Keratinocyte (primary cell): ENCODE measurements around the gene ADGRB3. TPM values are rescaled to one million over a fixed set of nuclear protein-coding genes. Genes with fewer than 3 reads are reported as not detected.

ENCODE experiments used
- DNase-seq: peaks from one replicate; pipeline ENCODE4 v3.0.0-alpha.2; 2011; ENCODE audit warnings: low read depth, missing footprints, low spot score
- FAIRE-seq: peaks from 2 replicates; lab custom pipeline; 2011; peaks lifted over from hg19 to GRCh38; lab: Jason Lieb, UNC
- H2AFZ ChIP-seq: 2 replicates; pipeline ENCODE4 v1.6.0; 2012; ENCODE audit warnings: low read length, control low read depth, inconsistent platforms; ENCODE audit not compliant: control insufficient read depth
- H3K27ac ChIP-seq: 2 replicates; pipeline ENCODE4 v1.5.1; 2011; ENCODE audit warnings: low read length; ENCODE audit not compliant: control insufficient read depth, insufficient read depth
- H3K27me3 ChIP-seq: 3 replicates; pipeline ENCODE4 v1.6.0; 2011; ENCODE audit warnings: low read length; ENCODE audit not compliant: control insufficient read depth, insufficient read depth; ENCODE audit errors: extremely low read depth
- H3K36me3 ChIP-seq, 2 experiments: 2 replicates in 1 of 2; 3 replicates in 1 of 2; pipeline ENCODE4 v1.5.1; 2011; ENCODE audit warnings: low read length in 2 of 2, mild to moderate bottlenecking in 1 of 2; ENCODE audit not compliant: control insufficient read depth in 2 of 2, insufficient read depth in 2 of 2; ENCODE audit errors: extremely low read depth in 1 of 2
- H3K4me1 ChIP-seq: 3 replicates; pipeline ENCODE4 v1.5.1; 2011; ENCODE audit warnings: low read length; ENCODE audit not compliant: control insufficient read depth, insufficient read depth; ENCODE audit errors: extremely low read depth
- H3K4me2 ChIP-seq: 3 replicates; pipeline ENCODE4 v1.6.0; 2011; ENCODE audit warnings: low read depth, low read length; ENCODE audit not compliant: control insufficient read depth, insufficient read depth; ENCODE audit errors: extremely low read depth
- H3K4me3 ChIP-seq, 3 experiments: fragments of 200-600 bp in 1 of 3; sonication (generic) in 1 of 3; 2 replicates in 2 of 3; 3 replicates in 1 of 3; pipeline ENCODE4 v1.5.1; 2011 to 2016; ENCODE audit warnings: low read length in 3 of 3, mild to moderate bottlenecking in 3 of 3, control low read depth in 2 of 3, inconsistent platforms in 1 of 3, low read depth in 1 of 3, mixed read lengths in 1 of 3, mixed run types in 1 of 3, moderate library complexity in 1 of 3; ENCODE audit not compliant: control insufficient read depth in 2 of 3, insufficient read depth in 2 of 3; ENCODE audit errors: extremely low read depth in 1 of 3
- H3K79me2 ChIP-seq: 2 replicates; pipeline ENCODE4 v1.6.0; 2012; ENCODE audit warnings: low read length; ENCODE audit not compliant: control insufficient read depth, insufficient read depth
- H3K9ac ChIP-seq: 3 replicates; pipeline ENCODE4 v1.6.0; 2011; ENCODE audit warnings: low read length; ENCODE audit not compliant: control insufficient read depth, insufficient read depth; ENCODE audit errors: extremely low read depth
- H3K9me1 ChIP-seq: 3 replicates; pipeline ENCODE4 v1.6.0; 2011; ENCODE audit warnings: low read length; ENCODE audit not compliant: control insufficient read depth, insufficient read depth; ENCODE audit errors: extremely low read depth
- H3K9me3 ChIP-seq: 2 replicates; pipeline ENCODE4 v1.5.1; 2012; ENCODE audit warnings: low read depth, low read length; ENCODE audit not compliant: control insufficient read depth
- H4K20me1 ChIP-seq: 3 replicates; pipeline ENCODE4 v1.6.0; 2011; ENCODE audit warnings: low read length; ENCODE audit not compliant: control insufficient read depth, insufficient read depth; ENCODE audit errors: extremely low read depth
- CTCF ChIP-seq, 3 experiments: IDR thresholded peaks in 1 of 3; conservative IDR thresholded peaks in 1 of 3; optimal IDR thresholded peaks in 1 of 3; 2 replicates in 2 of 3; 3 replicates in 1 of 3; pipeline versions ENCODE3 to v1.5.1; 2011; ENCODE audit warnings: low read length in 3 of 3, mild to moderate bottlenecking in 3 of 3, moderate library complexity in 2 of 3, control low read depth in 1 of 3, inconsistent platforms in 1 of 3; ENCODE audit not compliant: insufficient read depth in 2 of 3; ENCODE audit errors: extremely low read depth in 1 of 3
- EZH2 ChIP-seq: IDR thresholded peaks from one replicate; pipeline ENCODE4 v1.6.1; 2012; ENCODE audit warnings: inconsistent platforms, mild to moderate bottlenecking, low read length, moderate library complexity
- dilution Hi-C: fragments of 300-500 bp; cut with MboI; formaldehyde crosslinking; loops from one replicate; pipeline ENCODE4 v1.7.0; 2020; ENCODE audit warnings: low sequenced_read_pairs; ENCODE audit not compliant: extremely low pct_ligation_motif_present
- polyA plus RNA-seq, 5 experiments: library from polyadenylated mRNA; depleted of rRNA in 3 of 5; stranded (reverse) in 3 of 5; stranded (forward) in 1 of 5; unstranded in 1 of 5; fragments of >200 nt; gene quantifications; 1 replicate in 1 of 5; 2 replicates in 3 of 5; 3 replicates in 1 of 5; pipeline versions ENCODE4 v1.2.1 to v1.2.3, GENCODE V29; 2011 to 2012; ENCODE audit warnings: missing spikeins in 2 of 5, low read depth in 1 of 5, low replicate concordance in 1 of 5

The ADGRB3 gene
- polyA plus RNA-seq, 1 donor (not counting 4 experiments of a cell fraction or from before 2014, with no cell fraction given), result not detected

GRCh38 chr6:68951270-68951669 is 316.2 kb downstream of the ADGRB3 start:
- dilution Hi-C loops, result no loop called here
- H3K4me2 ChIP-seq, result no peak overlapping the region
- H3K4me3 ChIP-seq, result no peak overlapping the region
- H3K9me1 ChIP-seq, result no peaks in the 10 kb centered on the region
- TF ChIP-seq CTCF (optimal IDR thresholded peaks at IDR 0.05 in 1 of 3, IDR thresholded peaks at IDR 0.05 in 1 of 3, conservative IDR thresholded peaks at IDR 0.05 in 1 of 3; ENCODE audit: extremely low read depth in 1 of 3, insufficient read depth in 2 of 3, low read length in 3 of 3), result no peak
- no peaks in the 10 kb centered on the region for H3K4me1 ChIP-seq
- H3K27me3 ChIP-seq, result no peaks in the 10 kb centered on the region
- no peak overlapping the region for H3K9ac ChIP-seq
- H4K20me1 ChIP-seq, result no peaks in the 10 kb centered on the region
- H3K36me3 ChIP-seq, result no peaks in the 10 kb centered on the region
- H3K9me3 ChIP-seq, result no peaks in the 10 kb centered on the region
- no peaks in the 10 kb centered on the region for H3K79me2 ChIP-seq
- no peak overlapping the region for H2AFZ ChIP-seq
- DNase-seq, result no peak
- FAIRE-seq, result no peak
- no peak overlapping the region for H3K27ac ChIP-seq

- Histone ChIP-seq H3K9me3 (no peaks in the 10 kb centered on the region), H2AFZ (no peak overlapping the region), H3K4me2 (no peak overlapping the region), H3K36me3 (no peaks in the 10 kb centered on the region), H3K4me1 (no peaks in the 10 kb centered on the region), H3K4me3 (no peak overlapping the region), H3K27ac (no peak overlapping the region), H3K27me3 (no peaks in the 10 kb centered on the region), H4K20me1 (no peaks in the 10 kb centered on the region), H3K9ac (no peak overlapping the region), H3K9me1 (no peaks in the 10 kb centered on the region), H3K79me2 (no peaks in the 10 kb centered on the region)
- FAIRE-seq (no peak), DNase-seq (no peak)
- dilution Hi-C loops, result no loop called here
- TF ChIP-seq CTCF (optimal IDR thresholded peaks at IDR 0.05 in 1 of 3, IDR thresholded peaks at IDR 0.05 in 1 of 3, conservative IDR thresholded peaks at IDR 0.05 in 1 of 3; ENCODE audit: extremely low read depth in 1 of 3, insufficient read depth in 2 of 3, low read length in 3 of 3) (peak in 1 of 3 experiments; percentile 7), EZH2 (no peak)
Measured at GRCh38 chr6:68958327-68958726, 323.2 kb downstream of the ADGRB3 start.
